ENCODE data around the gene SAA2.

GRCh38 chr11:18264035-18264434 lies 15.6 kb upstream of the SAA2 start:
- no peak for TF ChIP-seq CTCF (conservative IDR thresholded peaks at IDR 0.05; ENCODE audit: low read length)
- TF ChIP-seq EZH2phosphoT487 (IDR thresholded peaks at IDR 0.05; ENCODE audit: borderline replicate concordance): no peak
